A673 (cell line): ENCODE results near the gene CDSN. TPM values are rescaled to one million over a fixed set of nuclear protein-coding genes. Genes with fewer than 3 reads are reported as not detected.

Experiments
- BruUV-seq: library from RNA; stranded (reverse); fragments of 400-500 nt; replicated peaks from 2 replicates; lab custom pipeline; 2021; lab: Mats Ljungman, UMichigan
- CTCF ChIA-PET: fragments of 300-600 bp; sonication (Branson Sonifier 250); formaldehyde crosslinking; loops from one replicate; lab custom pipeline; 2022; ENCODE audit warnings: antibody characterized with exemption; lab: Charles Lee
- POLR2A ChIA-PET: fragments of 300-600 bp; sonication (Branson Sonifier 250); formaldehyde crosslinking; loops from one replicate; lab custom pipeline; 2022; ENCODE audit warnings: antibody characterized with exemption; ENCODE audit not compliant: low non-redundant PET; lab: Charles Lee
- DNase-seq: peaks from one replicate; pipeline ENCODE4 v3.0.0-alpha.2; 2015; ENCODE audit warnings: low spot score
- H3K27ac ChIP-seq: fragments of 200-600 bp; sonication (generic); 2 replicates; pipeline ENCODE4 v1.5.1; 2016; ENCODE audit warnings: mixed run types, low read depth, mild to moderate bottlenecking, mixed read lengths, antibody characterized with exemption, low read length; ENCODE audit not compliant: poor library complexity, severe bottlenecking
- H3K27me3 ChIP-seq: fragments of 200-600 bp; sonication (generic); replicated peaks from 2 replicates; pipeline ENCODE4 v1.6.1; 2017; ENCODE audit warnings: mixed run types, low read depth, mild to moderate bottlenecking, mixed read lengths, antibody characterized with exemption, low read length; ENCODE audit not compliant: insufficient read depth, poor library complexity
- H3K36me3 ChIP-seq: fragments of 200-600 bp; sonication (generic); 2 replicates; pipeline ENCODE4 v1.6.1; 2016; ENCODE audit warnings: mixed run types, mild to moderate bottlenecking, mixed read lengths, antibody characterized with exemption, low read length; ENCODE audit not compliant: insufficient read depth, poor library complexity, severe bottlenecking
- H3K4me1 ChIP-seq: fragments of 200-600 bp; sonication (generic); 2 replicates; pipeline ENCODE4 v1.6.1; 2017; ENCODE audit warnings: mixed run types, mild to moderate bottlenecking, mixed read lengths, antibody characterized with exemption, low read length; ENCODE audit not compliant: insufficient read depth, poor library complexity, severe bottlenecking
- H3K4me3 ChIP-seq: fragments of 200-600 bp; sonication (generic); 2 replicates; pipeline ENCODE4 v1.5.1; 2016; ENCODE audit warnings: low read depth, mixed run types, mild to moderate bottlenecking, mixed read lengths, low read length; ENCODE audit not compliant: poor library complexity, severe bottlenecking
- H3K9me3 ChIP-seq: fragments of 200-600 bp; sonication (generic); 2 replicates; pipeline ENCODE4 v1.6.1; 2016; ENCODE audit warnings: mixed run types, low read depth, mild to moderate bottlenecking, mixed read lengths, antibody characterized with exemption, low read length; ENCODE audit not compliant: poor library complexity, severe bottlenecking
- CTCF ChIP-seq: fragments of 300-800, 200-600 bp; sonication (generic); conservative IDR thresholded peaks from 2 replicates; pipeline ENCODE4 v1.5.1; 2017; ENCODE audit warnings: low read depth, mild to moderate bottlenecking, antibody characterized with exemption, low read length, moderate library complexity, mixed read lengths
- EZH2 ChIP-seq: fragments of 200-600 bp; sonication (generic); IDR thresholded peaks from 2 replicates; pipeline ENCODE4 v1.6.1; 2017; ENCODE audit warnings: borderline replicate concordance, low read depth, mild to moderate bottlenecking, mixed read lengths, antibody characterized with exemption, low read length; ENCODE audit not compliant: poor library complexity, severe bottlenecking
- intact Hi-C: fragments of 100-400 bp; cut with micrococcal nuclease; formaldehyde crosslinking; loops from one replicate; pipeline ENCODE4 v1.10.0; 2022; ENCODE audit not compliant: unreplicated experiment
- total RNA-seq: library from RNA; stranded (reverse); gene quantifications from 2 replicates; pipeline ENCODE4 v1.2.3, GENCODE V29; 2021

Gene CDSN
- total RNA-seq, 1 experiment from 2014 or later = not detected

GRCh38 chr6:31132806-31133205 is 12.6 kb upstream of the CDSN start:
- intact Hi-C loops = no loop called here
- no peak overlapping the region for H3K4me3 ChIP-seq
- ChIA-PET CTCF (no interaction called here), POLR2A (no interaction called here)
- no peak overlapping the region for H3K27ac ChIP-seq
- BruUV-seq = no TSS peak
- peaks cover 7% of the 10 kb centered on the region for H3K4me1 ChIP-seq
- H3K9me3 ChIP-seq = no peaks in the 10 kb centered on the region
- TF ChIP-seq CTCF (no peak), EZH2 (no peak)
- no peaks in the 10 kb centered on the region for H3K36me3 ChIP-seq
- DNase-seq = no peak
- H3K27me3 ChIP-seq = no peaks in the 10 kb centered on the region

GRCh38 chr6:31131595-31131994 is 11.3 kb upstream of the CDSN start:
- H3K27me3 ChIP-seq = no peaks in the 10 kb centered on the region
- no peak for DNase-seq
- no peak for TF ChIP-seq EZH2
- TF ChIP-seq CTCF = no peak
- intact Hi-C loops = no loop called here
- BruUV-seq = no TSS peak
- H3K9me3 ChIP-seq = no peaks in the 10 kb centered on the region
- POLR2A ChIA-PET = no interaction called here
- no peaks in the 10 kb centered on the region for H3K36me3 ChIP-seq
- no peak overlapping the region for H3K4me3 ChIP-seq
- peaks cover 7% of the 10 kb centered on the region for H3K4me1 ChIP-seq
- CTCF ChIA-PET = interaction anchor here (0.6 to 1.3 kb wide), 2 partner anchors 27 to 249 kb away, joined by 3 read pairs; partner anchors contain the start of gene TCF19
- H3K27ac ChIP-seq = no peak overlapping the region

- POLR2A ChIA-PET = no interaction called here
- H3K27me3 ChIP-seq = no peaks in the 10 kb centered on the region
- BruUV-seq = no TSS peak
- H3K36me3 ChIP-seq = no peaks in the 10 kb centered on the region
- H3K27ac ChIP-seq = no peak overlapping the region
- no peaks in the 10 kb centered on the region for H3K9me3 ChIP-seq
- TF ChIP-seq CTCF (no peak), EZH2 (no peak)
- no peak overlapping the region for H3K4me3 ChIP-seq
- H3K4me1 ChIP-seq = peaks cover 8% of the 10 kb centered on the region
- DNase-seq = no peak
- CTCF ChIA-PET = interaction anchor here (0.5 kb wide), 1 partner anchor 395 kb away, joined by 4 read pairs; no protein-coding TSS in a partner anchor
- intact Hi-C loops = no loop called here
Observed at GRCh38 chr6:31130751-31131150, 10.5 kb upstream of the CDSN start.
